Globus pallidus (tissue), 1 donor: ENCODE measurements around the gene SLC6A11.

Source experiments
- DNase-seq: peaks from one replicate; pipeline ENCODE4 v3.0.0-alpha.2; 2015; ENCODE audit warnings: low spot score

The SLC6A11 gene

DNA sequence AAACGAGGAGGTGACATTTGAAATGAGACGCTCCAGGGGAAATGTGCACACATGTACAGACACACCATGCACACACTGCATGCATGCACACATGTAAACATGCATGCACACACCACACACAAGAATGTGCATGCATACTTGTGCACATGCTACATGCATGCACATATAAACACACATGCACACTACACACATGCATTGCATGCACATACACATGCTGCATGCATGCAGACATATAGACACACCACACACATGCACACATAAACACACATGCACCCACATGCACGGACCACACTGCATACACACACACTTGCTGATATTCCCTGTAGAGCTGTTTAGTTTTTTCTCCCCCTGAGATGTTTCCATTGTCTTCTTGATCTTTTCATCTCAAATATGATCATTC, 138.7 kb downstream of the SLC6A11 start:
- no peak for DNase-seq

DNA sequence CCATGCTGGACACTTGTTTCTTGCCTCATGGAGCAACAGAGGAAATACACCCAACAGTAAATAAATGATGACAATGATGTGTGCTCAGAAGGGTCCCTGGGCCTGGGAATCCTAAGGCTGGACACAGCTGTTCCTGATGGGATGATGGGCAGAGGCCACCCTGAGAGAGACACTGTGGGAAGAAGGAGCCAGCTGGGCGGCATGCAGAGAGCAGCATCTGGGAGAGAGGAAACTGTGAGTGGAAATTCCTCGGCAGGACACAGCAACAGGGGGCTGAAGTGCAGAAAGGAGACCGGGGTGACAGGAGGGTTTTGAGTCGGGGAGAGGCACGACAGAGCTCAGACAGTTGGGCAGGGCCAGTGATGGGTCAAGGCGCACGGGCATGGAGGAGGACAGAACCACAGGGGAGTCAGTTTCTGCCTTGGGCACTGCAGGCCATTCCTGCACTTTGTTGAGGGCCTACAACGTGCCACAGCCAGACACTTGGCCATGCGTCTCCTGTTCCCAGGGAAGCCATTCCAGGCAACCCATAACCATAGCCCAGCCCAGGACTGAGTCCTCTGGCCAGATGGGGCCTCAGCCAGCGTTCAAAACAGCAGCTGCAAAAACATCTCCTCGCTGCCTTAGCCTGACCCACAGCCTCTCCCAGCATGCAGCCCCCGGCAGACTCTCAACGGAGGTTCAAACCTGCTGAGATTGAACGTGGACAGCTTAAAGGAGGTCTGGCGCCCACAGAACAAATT, 139.9 kb downstream of the SLC6A11 start:
- no peak for DNase-seq

DNA sequence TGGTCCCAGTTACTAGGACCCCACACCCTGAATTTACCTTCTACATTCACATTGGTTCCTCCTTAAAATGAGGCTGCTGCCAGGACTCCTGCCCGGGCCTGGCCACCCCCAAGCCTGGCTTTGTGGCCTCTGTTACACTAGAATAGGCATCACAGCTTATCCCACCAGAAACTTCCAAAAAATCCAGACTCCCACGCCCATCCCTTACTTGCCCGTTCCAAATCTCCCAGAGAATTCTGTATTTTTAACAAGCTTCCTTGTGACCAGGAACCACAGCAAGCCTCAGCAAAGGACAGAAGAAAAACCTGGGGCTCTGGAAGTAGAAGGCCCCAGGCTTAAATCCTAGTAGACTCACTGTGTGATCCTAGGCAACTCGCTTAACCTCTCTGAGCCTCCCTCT, 140.5 kb downstream of the SLC6A11 start:
- no peak for DNase-seq

DNA sequence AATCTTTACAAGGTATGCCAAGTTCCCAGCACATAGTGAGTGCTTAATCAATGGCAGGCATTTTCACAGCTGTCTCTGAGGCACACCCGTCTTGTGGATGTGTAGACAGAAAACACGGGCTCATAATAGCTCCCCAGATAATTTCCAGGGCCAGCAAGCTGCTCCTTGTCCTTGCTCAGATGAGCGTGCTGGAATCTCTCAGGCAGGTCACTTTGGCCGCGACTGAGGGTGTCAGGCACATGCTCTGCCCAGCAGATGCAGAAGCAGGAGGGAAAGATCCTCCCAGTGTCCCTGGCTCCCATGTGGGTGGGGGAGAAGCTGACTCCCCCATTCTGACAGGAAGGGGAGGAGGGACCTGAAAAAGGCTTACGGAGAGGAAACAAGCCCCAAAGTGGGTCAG, 141.0 kb downstream of the SLC6A11 start:
- DNase-seq = no peak

DNA sequence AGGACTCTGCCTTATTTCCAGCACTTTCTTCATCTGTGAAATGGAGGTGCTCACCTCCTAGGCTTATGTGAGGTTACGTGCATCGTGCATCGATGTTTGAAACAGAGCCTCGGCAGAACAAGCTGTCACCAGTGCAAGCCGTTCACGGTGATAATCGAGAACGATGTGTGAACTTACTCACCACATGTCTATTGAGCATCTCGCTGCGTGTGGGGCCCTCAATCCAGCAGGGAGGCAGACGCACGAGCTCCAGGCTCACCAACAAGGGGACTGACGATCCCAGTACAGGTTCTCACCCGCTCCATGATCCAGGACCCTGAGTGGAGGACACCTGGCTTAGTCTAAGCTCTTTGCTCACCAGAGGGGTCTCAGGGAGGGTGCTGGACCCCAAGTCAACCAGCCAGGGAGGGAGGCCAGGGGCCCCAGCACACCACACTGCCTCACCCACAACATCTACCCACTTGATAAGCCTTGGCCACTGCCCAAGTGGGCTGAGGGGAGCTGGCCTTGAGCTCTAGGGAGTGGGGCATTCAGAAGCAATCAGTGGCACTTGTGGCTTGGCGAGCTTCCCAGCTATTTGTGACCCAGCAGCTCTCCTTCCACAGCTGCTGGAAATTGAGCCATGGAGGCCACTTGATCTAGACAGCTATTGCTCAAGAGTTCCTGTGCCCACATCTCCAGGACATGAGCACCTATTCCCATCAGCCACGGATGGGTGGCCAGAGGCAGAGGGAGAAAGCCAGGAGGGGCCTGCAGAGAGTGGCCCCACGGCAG, 142.1 kb downstream of the SLC6A11 start:
- DNase-seq = no peak

DNA sequence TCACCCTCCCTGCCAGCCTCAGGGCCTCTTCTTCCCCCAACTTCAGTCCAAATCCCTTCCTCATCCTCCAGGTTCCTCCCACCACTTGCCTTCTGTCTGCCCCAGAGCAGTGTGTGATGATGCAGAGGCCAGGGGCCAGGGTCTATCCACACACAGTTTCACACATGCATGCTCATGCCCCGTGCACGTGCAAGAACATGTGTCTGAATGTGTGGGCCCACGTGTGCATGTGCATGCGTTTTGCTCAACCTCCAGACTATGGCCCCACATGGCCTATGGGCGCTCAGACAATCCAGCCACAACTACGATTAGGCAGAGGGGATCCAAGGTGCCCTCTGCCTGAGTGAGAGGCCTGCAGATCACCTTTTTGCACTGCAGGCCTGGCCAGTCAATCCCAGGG, 144.2 kb downstream of the SLC6A11 start:
- DNase-seq = no peak

DNA sequence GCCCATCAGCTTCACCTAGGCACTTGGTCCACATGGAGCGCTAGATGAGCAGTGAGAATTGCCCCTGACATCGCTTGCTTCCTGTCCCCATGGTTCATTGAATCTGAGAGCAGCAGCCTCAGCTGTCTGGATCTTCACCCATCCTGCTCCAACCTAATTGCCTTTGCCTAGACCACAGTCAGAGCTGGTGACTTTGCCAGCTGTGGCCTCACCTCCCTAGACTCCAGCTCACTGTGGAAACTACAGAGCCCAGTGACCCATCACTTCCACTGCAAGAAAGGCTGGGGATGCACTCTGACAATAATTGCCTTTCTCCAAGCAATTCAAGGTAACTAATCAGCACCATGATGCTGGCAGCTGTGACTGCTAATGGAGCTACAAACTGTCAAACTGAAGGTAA, 145.9 kb downstream of the SLC6A11 start:
- DNase-seq = no peak

DNA sequence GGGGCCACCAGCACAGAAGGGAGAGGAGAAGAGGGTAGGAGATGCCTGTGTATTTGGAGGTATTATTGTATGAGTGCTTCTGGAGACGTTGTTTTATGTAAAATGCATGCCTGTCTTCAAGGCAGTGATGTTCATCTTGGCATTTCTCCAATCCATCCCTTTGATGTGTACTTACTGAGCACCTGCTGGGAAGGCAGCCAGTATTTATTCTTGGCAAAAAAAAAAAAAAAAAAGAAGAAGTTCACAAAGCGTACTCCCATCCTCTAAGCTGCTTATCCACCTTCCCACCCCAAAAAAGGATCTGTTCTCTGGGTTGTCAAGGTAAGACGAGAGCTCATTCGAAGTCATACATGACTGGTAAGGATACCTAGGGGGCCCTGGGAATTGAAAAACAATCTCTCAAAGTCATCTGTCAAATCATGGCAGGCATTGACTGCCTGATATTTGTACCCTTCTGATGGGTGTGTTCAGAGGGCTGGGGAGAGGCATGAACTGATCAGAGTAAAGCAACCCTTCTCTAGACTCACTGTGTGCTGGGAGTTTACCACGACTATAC, 146.5 kb downstream of the SLC6A11 start:
- no peak for DNase-seq

DNA sequence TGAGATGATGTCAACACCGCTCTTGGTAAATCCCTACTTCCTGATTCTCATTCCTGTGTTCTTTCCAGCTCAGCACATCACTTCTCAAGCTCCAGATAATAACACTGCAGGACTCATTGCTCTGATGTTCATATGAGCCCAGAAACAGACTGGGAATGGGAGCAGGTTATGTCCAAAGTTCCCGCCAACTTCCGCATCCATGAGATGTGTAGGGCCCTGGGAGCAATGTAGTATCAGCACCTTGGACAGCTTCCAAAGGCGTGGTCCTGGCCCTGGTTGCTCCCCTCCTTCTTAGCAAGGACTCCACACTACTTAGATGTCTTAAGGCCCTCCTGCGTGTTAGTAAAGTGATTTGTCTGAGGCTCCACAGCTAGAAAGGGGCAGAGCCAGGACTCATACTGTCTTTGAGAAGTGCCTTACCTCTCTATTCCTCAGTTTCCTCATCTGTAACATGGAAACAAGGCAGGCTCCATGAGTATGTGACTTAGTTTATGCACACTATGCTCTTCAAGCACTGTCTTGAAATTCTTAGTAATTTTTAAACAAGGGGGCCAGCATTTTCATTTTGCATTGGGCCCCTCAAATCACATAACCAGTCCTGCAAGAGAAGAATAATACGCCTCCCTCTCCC, 148.6 kb downstream of the SLC6A11 start:
- DNase-seq = no peak

DNA sequence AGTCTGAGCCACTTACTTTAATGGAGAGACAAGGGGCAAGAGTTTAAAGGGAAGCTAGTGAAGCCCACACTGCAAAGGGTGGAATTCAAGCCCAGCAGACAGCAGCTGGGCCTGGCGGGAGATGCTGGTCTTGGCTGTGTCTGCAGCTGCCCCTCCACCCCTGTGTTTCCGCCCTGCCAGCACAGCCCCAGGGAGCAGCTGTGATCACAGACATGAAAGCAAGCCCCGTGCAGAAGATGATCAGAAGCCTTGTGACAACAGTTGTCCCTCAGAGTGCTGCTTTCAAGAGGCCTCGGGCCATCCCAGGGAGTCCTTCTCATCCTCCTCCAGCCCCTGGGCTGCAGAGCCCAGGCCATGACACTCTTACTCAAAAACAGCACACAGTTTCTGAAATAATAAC, 152.4 kb downstream of the SLC6A11 start:
- DNase-seq = peak; percentile 81

DNA sequence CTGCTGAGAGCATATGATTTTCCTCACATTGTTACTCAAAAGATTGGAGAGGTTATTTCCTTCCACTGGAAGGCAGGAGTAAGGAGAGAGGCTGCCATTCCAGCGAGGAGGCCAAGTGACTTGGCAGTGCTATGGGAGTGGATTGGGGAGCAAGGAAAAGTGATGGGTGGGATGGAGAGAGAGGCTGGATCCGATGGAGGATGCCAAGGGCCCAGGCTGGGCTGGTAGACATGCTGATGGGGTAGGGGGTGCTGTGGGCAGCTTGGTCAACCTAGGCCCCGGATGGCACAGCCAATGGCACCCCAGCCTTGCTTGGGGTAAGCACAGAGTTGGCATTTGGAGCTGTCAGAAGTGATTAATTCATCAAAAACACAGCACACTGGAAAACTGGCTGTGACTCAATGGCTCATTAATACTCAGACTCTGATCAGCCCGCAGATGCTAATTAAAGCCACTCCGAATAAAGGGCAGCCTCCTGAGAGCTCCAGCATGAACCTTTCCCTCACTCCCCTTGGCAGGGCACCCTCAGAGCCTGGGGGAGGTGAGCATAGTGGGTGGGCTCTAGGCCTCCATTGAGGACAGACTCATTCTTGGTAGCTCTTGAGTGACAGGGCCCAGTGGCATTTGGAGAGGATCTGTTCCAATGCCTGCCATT, 154.4 kb downstream of the SLC6A11 start:
- DNase-seq = no peak

DNA sequence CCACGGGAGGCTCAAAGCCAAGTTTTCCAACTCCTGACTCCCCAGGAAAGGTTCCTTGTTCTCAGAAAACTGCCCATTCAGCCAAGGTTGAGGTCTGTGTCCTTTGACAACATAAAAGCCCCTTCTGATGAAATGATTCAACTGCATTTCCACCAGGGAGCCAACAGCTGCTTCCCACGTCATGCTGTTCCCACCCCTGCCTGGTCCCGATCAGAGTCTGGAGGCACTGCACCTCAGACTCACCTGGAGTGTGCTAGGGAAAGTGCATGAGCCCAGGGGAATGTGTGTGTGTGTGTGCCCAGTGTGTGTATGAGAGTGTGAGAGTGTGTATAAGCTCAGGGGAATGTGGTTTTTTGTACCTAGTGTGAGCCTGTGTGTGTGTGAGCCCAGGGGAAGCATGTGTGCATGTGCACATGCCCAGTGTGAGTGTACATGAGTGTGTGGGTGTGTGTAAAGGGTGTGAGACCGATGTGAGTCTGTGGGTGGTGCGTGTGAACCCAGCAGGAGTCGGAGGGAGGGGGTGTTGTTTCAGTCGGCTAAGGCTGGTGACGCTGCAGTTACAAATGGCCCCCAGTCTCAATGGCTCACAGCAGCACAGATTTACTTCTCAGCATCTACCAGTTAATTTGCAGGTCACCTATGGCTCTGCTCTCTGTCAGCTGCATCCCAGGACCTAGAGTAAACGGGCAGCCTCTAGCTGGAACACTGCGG, 156.2 kb downstream of the SLC6A11 start:
- no peak for DNase-seq

DNA sequence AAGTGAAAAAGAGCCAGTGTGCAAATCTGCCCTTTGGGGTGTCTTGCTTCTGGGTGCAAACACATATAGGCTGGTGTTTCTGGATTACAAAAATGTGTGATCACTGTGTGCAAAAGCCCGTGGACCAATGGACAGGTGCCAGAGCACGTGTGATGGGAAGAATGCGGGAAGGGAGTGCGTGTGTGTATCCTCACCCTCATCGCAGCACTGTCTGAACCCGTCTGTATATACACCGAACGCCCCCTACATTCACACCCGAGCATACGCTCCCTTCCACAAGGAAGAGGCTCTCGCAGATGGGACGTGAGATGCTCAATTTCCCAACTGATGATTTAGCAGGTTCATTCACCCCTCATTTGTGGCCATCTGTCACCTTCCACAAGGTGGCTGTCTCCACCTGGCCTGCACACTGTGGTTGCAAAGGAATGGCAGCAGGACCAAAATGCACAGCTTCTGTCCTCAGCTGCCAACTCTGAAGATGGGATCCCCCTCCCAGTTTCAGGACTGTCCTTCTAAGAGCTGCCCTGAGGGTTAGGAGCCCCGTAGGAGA, 157.1 kb downstream of the SLC6A11 start:
- DNase-seq = no peak

DNA sequence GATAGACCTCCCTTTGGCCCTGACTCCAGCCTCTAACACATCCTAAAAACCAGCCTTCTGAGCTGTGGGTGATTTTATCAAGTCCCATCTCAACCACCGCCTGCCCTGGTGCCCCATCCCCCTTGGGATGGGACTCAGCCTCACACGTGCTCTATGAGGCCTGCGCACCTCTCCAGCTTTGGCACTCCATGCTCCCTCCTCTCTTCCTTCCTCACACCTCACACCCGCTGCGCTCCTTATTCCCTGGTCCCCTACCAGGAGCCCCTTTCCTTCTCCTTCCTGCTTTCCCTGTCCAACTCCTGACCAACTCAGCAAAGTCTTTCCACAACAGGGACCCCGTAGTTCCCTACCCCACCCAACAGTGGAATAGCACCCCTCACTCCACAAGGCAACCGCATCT, 158.1 kb downstream of the SLC6A11 start:
- no peak for DNase-seq

DNA sequence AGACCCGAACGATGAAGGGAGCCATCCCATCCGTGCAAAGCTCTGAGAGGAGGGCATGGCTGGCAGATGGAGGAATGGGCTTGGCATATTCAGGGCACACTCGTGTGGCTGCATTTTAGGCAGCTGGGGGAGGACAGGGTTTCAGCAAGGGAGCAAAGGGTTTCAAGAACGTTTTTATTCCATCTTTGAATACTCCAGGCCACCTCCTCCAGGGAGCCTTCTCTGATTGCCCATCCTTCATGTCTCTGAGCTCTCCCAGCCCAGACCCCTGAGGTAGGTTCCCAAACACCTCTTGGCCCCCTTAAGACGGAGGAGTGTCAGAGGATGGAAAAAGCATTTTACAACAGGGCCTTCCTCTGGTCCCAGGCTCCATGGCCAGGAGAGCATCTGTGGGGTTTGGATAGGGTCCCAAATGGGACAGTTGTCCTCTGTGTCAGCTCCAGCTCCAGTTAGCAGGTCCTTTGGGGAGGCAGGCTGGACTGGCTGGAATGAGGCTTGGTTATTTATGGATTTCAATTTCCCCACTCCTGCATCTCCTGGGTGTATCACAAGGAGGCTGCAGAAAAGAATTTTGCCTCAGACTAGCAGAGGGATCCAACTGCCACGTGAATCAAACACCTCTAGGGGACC, 158.8 kb downstream of the SLC6A11 start:
- DNase-seq = peak; percentile 53

DNA sequence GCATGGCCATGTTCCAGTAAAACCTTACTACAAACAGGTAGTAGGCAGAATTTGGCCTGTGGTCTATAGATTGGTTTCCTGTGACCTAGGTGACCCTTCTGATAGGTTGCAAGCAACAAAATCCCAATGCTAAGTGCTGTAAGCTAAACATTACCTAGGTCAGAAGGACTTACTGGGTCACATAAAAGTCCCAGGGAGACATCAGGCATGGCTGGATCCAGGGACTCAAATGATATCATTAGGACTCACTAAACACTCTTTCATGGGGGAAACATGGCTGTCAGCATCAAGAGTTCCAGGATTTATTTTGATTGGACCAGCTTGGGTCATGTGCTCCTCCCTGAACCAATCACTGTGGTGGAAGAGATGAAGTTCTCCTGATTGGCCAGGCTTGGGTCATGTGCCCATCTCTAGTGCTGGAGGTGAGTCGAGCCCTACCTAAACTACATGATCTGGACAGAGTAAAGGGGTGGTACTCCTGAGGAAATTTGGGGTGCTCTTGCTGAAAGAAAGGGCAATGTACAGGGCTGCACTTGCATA, 159.7 kb downstream of the SLC6A11 start:
- DNase-seq = no peak

DNA sequence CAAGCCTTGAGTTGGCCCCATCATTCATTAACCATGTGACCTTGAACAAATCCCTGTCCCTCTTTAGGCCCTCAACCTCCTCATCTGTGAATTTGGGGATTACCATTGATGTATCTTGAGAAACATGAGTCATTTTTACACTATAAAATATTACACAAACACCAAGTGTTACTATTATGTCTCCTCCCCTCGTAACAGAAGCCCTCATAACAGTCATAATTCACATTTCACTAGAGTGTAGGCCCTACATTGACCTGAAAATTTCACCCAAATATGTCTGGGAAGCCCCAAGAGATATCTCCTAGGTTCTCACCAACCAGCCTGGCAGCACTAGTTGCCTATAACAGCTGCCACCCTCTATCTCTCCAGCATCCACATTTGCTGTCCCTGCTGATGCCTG, 160.7 kb downstream of the SLC6A11 start:
- no peak for DNase-seq

DNA sequence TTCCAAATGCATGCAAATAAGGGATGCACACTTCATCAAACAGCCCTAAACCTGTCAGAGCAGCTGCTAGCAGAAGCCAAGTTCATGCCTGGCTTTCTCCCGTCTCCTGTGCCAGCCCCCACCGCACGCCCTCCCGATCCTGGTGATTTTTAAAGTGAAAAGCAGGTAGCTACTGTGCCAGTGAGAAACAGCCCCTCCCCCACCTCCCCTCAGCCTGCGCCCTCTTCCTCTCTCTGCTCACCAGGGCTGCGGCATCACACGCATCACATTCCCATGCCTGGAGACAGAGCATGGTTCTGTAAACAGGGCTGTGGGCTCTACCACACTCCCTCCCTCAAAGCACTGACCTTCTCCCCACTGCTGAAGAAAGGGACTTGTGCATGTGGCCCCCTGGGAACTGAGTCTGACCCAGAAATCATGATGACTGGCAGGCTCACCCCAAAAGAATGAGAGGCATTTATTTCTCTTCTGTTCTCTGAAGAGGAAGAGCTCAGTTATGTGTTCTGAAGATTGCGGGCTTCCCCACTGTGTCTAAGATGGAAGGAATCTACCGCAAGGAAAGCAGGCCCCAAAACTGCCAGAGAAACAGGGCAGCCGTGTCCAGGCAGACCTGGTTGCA, 162.0 kb downstream of the SLC6A11 start:
- no peak for DNase-seq

DNA sequence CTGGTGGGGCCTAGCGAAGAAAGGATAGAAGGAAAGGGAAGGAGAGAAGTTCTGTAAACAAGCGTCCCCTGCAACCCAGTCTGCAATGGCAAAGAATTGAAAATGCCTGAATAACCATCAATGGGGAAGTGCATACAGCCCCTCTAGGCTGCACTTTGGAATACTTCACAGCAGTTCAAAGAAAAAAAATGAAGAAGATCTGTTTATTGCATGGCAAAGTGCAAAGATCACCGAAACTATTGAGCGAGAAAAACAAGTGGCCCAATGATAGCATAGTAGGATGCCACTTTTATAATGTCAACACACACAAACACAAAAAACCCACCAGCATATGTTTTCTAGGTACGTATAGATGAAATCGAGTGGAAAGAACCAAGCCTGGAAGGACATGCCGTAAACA, 162.9 kb downstream of the SLC6A11 start:
- no peak for DNase-seq

DNA sequence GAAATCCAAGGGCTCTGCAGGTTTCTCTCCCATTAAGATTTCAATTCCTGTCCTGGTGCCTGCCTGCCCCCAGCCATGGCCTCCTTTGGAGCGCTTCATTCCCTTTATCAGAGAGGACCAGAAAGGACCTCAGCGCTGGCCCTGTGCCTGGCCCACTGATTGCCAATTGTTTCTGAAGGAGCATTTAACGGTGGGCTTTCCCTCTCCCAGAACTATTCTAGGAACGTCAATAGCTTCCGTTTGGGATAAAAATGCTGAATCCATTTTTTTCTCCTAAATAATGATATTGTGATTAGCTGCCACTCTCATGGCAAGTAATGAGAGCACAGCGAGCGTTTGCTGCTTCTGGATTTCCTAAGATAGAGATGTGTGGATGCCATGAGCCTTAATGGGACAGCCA, 164.3 kb downstream of the SLC6A11 start:
- no peak for DNase-seq
